Adipocyte (in vitro differentiated cells): ENCODE data around the gene COX20.

Source experiments
- DNase-seq: peaks from one replicate; pipeline ENCODE4 v3.0.0-alpha.2; 2015; ENCODE audit warnings: low read depth
- H3K27me3 ChIP-seq: replicated peaks from 2 replicates; pipeline ENCODE4 v1.7.0; 2013; ENCODE audit warnings: mild to moderate bottlenecking, low read length, moderate library complexity; ENCODE audit not compliant: control insufficient read depth, insufficient read depth
- H3K36me3 ChIP-seq: 2 replicates; pipeline ENCODE4 v1.7.0; 2013; ENCODE audit warnings: low read length, mild to moderate bottlenecking, moderate library complexity; ENCODE audit not compliant: control insufficient read depth, insufficient read depth, severe bottlenecking
- H3K4me1 ChIP-seq: 2 replicates; pipeline ENCODE4 v1.7.0; 2013; ENCODE audit warnings: mild to moderate bottlenecking, low read length, moderate library complexity; ENCODE audit not compliant: control insufficient read depth, insufficient read depth
- H3K4me3 ChIP-seq: 2 replicates; pipeline ENCODE4 v1.7.0; 2013; ENCODE audit warnings: mild to moderate bottlenecking, low read length, moderate library complexity
- H3K9ac ChIP-seq: 2 replicates; pipeline ENCODE4 v1.7.0; 2013; ENCODE audit warnings: mild to moderate bottlenecking, low read length, moderate library complexity
- H3K9me3 ChIP-seq: 2 replicates; pipeline ENCODE4 v1.7.0; 2013; ENCODE audit warnings: mild to moderate bottlenecking, low read length, moderate library complexity; ENCODE audit not compliant: control insufficient read depth

COX20 gene

GRCh38 chr1:244843148-244843978 is 7.9 kb downstream of the COX20 start:
- Histone ChIP-seq H3K9ac (peak overlapping the region; percentile 50), H3K4me1 (peaks cover 18% of the 10 kb centered on the region), H3K27me3 (no peaks in the 10 kb centered on the region), H3K4me3 (no peak overlapping the region), H3K9me3 (no peaks in the 10 kb centered on the region), H3K36me3 (peaks cover 96% of the 10 kb centered on the region)
- peak; percentile 56 for DNase-seq

- Histone ChIP-seq H3K4me1 (peaks cover 15% of the 10 kb centered on the region), H3K36me3 (peaks cover 99% of the 10 kb centered on the region), H3K9ac (peak overlapping the region; percentile 50), H3K4me3 (no peak overlapping the region), H3K9me3 (no peaks in the 10 kb centered on the region), H3K27me3 (no peaks in the 10 kb centered on the region)
- DNase-seq: no peak
Measured at GRCh38 chr1:244844155-244845121, 9.0 kb downstream of the COX20 start.

- no peaks in the 10 kb centered on the region for H3K27me3 ChIP-seq
- H3K9me3 ChIP-seq: no peaks in the 10 kb centered on the region
- no peak overlapping the region for H3K9ac ChIP-seq
- no peak for DNase-seq
- H3K4me1 ChIP-seq: peaks cover 19% of the 10 kb centered on the region
- H3K4me3 ChIP-seq: no peak overlapping the region
- peaks cover 100% of the 10 kb centered on the region for H3K36me3 ChIP-seq
Measured at GRCh38 chr1:244846653-244847052, 11.2 kb downstream of the COX20 start.

GRCh38 chr1:244849189-244849866 is 13.9 kb downstream of the COX20 start:
- Histone ChIP-seq H3K4me1 (peaks cover 8% of the 10 kb centered on the region), H3K4me3 (no peak overlapping the region), H3K27me3 (no peaks in the 10 kb centered on the region), H3K9ac (no peak overlapping the region), H3K36me3 (peaks cover 100% of the 10 kb centered on the region), H3K9me3 (no peaks in the 10 kb centered on the region)
- DNase-seq: no peak

GRCh38 chr1:244850099-244850852 is 14.8 kb downstream of the COX20 start:
- no peak for DNase-seq
- Histone ChIP-seq H3K9me3 (no peaks in the 10 kb centered on the region), H3K36me3 (peaks cover 100% of the 10 kb centered on the region), H3K9ac (no peak overlapping the region), H3K4me1 (peaks cover 11% of the 10 kb centered on the region), H3K27me3 (no peaks in the 10 kb centered on the region), H3K4me3 (no peak overlapping the region)

GRCh38 chr1:244850896-244851295 is 15.4 kb downstream of the COX20 start:
- Histone ChIP-seq H3K36me3 (peaks cover 100% of the 10 kb centered on the region), H3K27me3 (no peaks in the 10 kb centered on the region), H3K4me1 (peaks cover 11% of the 10 kb centered on the region)

GRCh38 chr1:244851546-244852231 is 16.2 kb downstream of the COX20 start:
- Histone ChIP-seq H3K4me3 (no peak overlapping the region), H3K27me3 (no peaks in the 10 kb centered on the region), H3K36me3 (peaks cover 100% of the 10 kb centered on the region), H3K4me1 (peaks cover 11% of the 10 kb centered on the region), H3K9me3 (no peaks in the 10 kb centered on the region), H3K9ac (no peak overlapping the region)
- DNase-seq: no peak

More at GRCh38 chr1:244850896-244851295, 15.4 kb downstream of the COX20 start:
- Histone ChIP-seq H3K9me3 (no peaks in the 10 kb centered on the region), H3K9ac (no peak overlapping the region), H3K4me3 (no peak overlapping the region)
- no peak for DNase-seq

- DNase-seq: no peak
- peaks cover 19% of the 10 kb centered on the region for H3K4me1 ChIP-seq
- H3K9me3 ChIP-seq: no peaks in the 10 kb centered on the region
- H3K36me3 ChIP-seq: peaks cover 100% of the 10 kb centered on the region
- H3K4me3 ChIP-seq: no peak overlapping the region
- no peak overlapping the region for H3K9ac ChIP-seq
- H3K27me3 ChIP-seq: no peaks in the 10 kb centered on the region
Measured at GRCh38 chr1:244852694-244853093, 17.2 kb downstream of the COX20 start.

- H3K4me1 ChIP-seq: peaks cover 34% of the 10 kb centered on the region
- no peak overlapping the region for H3K9ac ChIP-seq
- no peak overlapping the region for H3K4me3 ChIP-seq
- no peak for DNase-seq
- no peaks in the 10 kb centered on the region for H3K9me3 ChIP-seq
- H3K27me3 ChIP-seq: no peaks in the 10 kb centered on the region
- H3K36me3 ChIP-seq: peaks cover 100% of the 10 kb centered on the region
Measured at GRCh38 chr1:244854166-244854565, 18.7 kb downstream of the COX20 start.
